Esophagus squamous epithelium (tissue), 5 donors: ENCODE data around the gene GTF3C1. TPM values are rescaled to one million over a fixed set of nuclear protein-coding genes. Genes with fewer than 3 reads are reported as not detected.

Experiments used
- DNase-seq: peaks from one replicate; lab custom pipeline; 2025; lab: John Stamatoyannopoulos, UW
- H3K27ac ChIP-seq, 4 donors: fragments of 200-600 bp; sonication (generic); one replicate each; pipeline ENCODE4 v1.5.1; 2016 to 2019; ENCODE audit warnings: mild to moderate bottlenecking in 1 of 4
- H3K27me3 ChIP-seq, 4 donors: fragments of 200-600 bp; sonication (generic); 1 replicate in 3 of 4; 2 replicates in 1 of 4; pipeline versions ENCODE4 v1.5.1 to v1.6.0; 2017 to 2021; ENCODE audit warnings: antibody characterized with exemption in 1 of 4
- H3K36me3 ChIP-seq, 3 donors: fragments of 200-600 bp; sonication (generic); one replicate each; pipeline ENCODE4 v1.5.1; 2016 to 2019
- H3K4me1 ChIP-seq, 3 donors: fragments of 200-600 bp; sonication (generic); one replicate each; pipeline ENCODE4 v1.5.1; 2017 to 2019
- H3K4me3 ChIP-seq, 4 donors: fragments of 200-600 bp; sonication (generic); 1 replicate in 3 of 4; 2 replicates in 1 of 4; pipeline ENCODE4 v1.5.1; 2016 to 2019; ENCODE audit warnings: mild to moderate bottlenecking in 2 of 4, moderate library complexity in 1 of 4
- H3K9me3 ChIP-seq, 3 donors: fragments of 200-600 bp; sonication (generic); one replicate each; pipeline ENCODE4 v1.5.1; 2016 to 2019
- POLR2A ChIP-seq, 4 donors: fragments of 450-650 bp; IDR thresholded peaks; one replicate each; pipeline ENCODE4 v1.6.1; 2017; ENCODE audit warnings: antibody characterized with exemption in 4 of 4, mild to moderate bottlenecking in 4 of 4, moderate library complexity in 3 of 4
- WGBS, 2 donors: methylation state at CpG; one replicate each; pipeline ENCODE4 v1.1.5; 2018; 5-methylcytosine and 5-hydroxymethylcytosine counted together
- intact Hi-C: fragments of 100-400 bp; cut with DNase I; formaldehyde crosslinking; loops from one replicate; pipeline ENCODE4 v1.15.0; 2022
- total RNA-seq, 4 donors: library from RNA; depleted of rRNA; stranded (reverse); fragments of >200 nt; gene quantifications; one replicate each; pipeline ENCODE4 v1.1.0, GENCODE V29; 2016
- TF ChIP-seq, protein P1 (sequence below), 6 experiments: fragments of 450-650 bp in 4 of 6; fragments of 200-600 bp in 2 of 6; sonication (generic) in 2 of 6; IDR thresholded peaks; one replicate each; pipeline ENCODE4 v1.5.1; 2016 to 2019; ENCODE audit warnings: antibody characterized with exemption in 6 of 6, mild to moderate bottlenecking in 4 of 6, moderate library complexity in 4 of 6
- donor health status: DM: yes; HTN: yes; CAD: no.

The GTF3C1 gene
- total RNA-seq, 4 donors from 2014 or later: 76.5 to 171 (median 84.9) TPM

DNA sequence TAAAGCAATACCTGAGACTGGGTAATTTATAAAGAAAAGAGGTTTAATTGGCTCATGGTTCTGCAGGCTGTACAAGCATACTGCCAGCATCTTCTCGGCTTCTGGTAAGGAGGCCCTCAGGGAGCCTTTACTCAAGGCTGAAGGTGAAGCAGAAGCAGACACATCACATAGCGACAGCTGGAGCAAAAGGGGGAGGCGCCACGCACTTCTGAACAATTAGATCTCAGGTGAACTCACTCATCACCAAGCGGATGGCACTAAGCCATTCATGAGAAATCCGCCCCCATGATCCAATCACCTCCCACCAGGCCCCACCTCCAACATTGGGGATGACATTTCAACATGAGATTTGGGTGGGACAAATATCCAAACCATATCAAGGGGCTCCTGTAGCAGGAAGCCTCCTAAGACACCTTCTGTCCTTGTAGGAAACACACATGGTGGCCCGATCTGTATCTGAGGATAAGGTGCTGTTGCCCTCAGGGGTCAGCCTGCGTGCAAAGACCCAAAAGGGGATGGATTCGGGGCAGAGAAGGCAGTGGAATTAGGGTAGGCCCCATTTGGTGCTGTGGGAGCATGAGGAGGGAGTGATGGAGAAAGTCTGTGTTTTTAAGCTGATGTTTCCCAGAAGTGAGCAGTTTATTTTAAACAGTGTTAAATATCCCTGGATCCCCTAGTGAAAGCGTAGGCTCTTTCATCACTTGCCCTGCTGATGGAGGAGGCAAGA lies 124.8 kb downstream of the GTF3C1 start:
- WGBS, 2 donors: 87 to 94% methylated on average over 9 to 10 of the region's 10 CpGs
- no peak for DNase-seq
- no peak overlapping the region for H3K4me3 ChIP-seq
- no peaks in the 10 kb centered on the region for H3K36me3 ChIP-seq
- no peak overlapping the region for H3K27ac ChIP-seq
- peaks cover 0 to 16% (median 10%) of the 10 kb centered on the region in 3 donors for H3K9me3 ChIP-seq
- no peak for TF ChIP-seq POLR2A (IDR thresholded peaks at IDR 0.05)
- TF ChIP-seq, protein P1, sequence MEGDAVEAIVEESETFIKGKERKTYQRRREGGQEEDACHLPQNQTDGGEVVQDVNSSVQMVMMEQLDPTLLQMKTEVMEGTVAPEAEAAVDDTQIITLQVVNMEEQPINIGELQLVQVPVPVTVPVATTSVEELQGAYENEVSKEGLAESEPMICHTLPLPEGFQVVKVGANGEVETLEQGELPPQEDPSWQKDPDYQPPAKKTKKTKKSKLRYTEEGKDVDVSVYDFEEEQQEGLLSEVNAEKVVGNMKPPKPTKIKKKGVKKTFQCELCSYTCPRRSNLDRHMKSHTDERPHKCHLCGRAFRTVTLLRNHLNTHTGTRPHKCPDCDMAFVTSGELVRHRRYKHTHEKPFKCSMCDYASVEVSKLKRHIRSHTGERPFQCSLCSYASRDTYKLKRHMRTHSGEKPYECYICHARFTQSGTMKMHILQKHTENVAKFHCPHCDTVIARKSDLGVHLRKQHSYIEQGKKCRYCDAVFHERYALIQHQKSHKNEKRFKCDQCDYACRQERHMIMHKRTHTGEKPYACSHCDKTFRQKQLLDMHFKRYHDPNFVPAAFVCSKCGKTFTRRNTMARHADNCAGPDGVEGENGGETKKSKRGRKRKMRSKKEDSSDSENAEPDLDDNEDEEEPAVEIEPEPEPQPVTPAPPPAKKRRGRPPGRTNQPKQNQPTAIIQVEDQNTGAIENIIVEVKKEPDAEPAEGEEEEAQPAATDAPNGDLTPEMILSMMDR (IDR thresholded peaks at IDR 0.05): no peak
- peaks cover 0 to 6% (median 0%) of the 10 kb centered on the region in 3 donors for H3K4me1 ChIP-seq
- H3K27me3 ChIP-seq: peaks cover 0 to 24% (median 0%) of the 10 kb centered on the region in 4 donors
- intact Hi-C loops: no loop called here

DNA sequence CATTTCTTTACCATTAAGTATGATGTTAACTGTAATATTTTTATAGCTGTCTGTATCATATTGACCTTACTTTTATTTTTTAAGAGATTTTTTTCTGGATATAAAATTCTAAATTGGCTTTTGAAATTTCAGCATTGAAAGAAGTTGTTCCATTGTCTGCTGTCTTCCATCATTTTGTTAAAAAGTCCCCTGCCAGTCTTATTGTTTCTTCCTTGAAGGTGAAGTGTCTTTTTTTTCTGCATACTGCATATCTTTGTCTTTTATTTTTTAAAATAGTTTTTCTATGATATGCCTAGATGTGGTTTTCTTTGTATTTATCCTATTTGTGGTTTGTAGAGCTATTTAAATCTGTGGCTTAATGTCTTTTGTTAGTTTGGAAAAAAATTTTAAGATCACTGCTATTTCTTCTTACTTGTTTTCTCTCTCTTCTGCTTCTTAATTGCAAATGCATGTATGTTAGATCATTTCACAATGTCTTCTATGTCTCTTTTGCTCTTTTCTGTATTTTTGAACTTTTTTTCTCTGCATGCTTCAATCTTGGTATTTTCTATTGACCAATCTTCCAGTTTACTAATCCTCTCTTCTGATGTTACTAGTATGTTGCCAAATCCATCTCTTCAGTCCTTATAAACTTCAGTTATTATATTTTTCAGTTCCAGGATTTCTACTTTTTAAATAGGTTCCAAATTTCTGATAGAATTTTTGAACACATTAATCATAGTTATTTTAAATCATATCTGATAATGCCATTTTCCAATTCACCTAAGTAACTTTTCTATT lies 127.6 kb downstream of the GTF3C1 start:
- Histone ChIP-seq H3K27me3 (peaks cover 0 to 4% (median 0%) of the 10 kb centered on the region in 4 donors), H3K4me3 (no peak overlapping the region), H3K9me3 (peaks cover 0 to 16% (median 10%) of the 10 kb centered on the region in 3 donors), H3K27ac (no peak overlapping the region), H3K36me3 (no peaks in the 10 kb centered on the region), H3K4me1 (peaks cover 0 to 6% (median 0%) of the 10 kb centered on the region in 3 donors)
- no peak for DNase-seq
- TF ChIP-seq, protein P1 (IDR thresholded peaks at IDR 0.05): no peak
- TF ChIP-seq POLR2A (IDR thresholded peaks at IDR 0.05): no peak
- intact Hi-C loops: no loop called here

DNA sequence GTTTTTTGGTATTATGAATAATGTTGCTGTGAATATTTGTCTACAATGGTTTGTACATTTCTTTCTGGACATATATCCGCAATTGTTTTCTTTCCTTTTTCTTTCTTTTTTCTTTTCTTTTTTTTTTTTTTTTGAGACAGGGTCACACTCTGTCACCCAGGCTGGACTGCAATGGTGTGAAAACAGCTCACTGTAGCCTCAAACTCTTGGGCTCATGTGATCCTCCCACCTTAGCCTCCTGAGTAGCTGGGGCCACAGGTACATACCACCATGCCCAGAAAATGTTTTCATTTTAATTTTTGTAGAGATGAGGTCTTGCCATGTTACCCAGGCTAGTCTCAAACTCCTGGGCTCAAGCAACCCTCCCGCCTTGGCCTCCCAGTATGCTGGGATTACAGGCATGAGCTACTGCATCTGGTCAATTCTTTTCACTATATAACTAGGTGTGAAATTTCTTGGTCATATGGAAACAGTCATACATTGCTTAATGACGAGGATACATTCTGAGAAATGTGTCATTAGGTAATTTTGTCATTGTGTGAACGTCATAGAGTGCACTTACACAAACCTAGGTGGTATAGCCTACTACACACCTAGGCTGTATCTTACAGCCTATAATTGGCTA lies 132.6 kb downstream of the GTF3C1 start:
- Histone ChIP-seq H3K4me1 (no peaks in the 10 kb centered on the region), H3K4me3 (no peak overlapping the region), H3K9me3 (peaks cover 0 to 8% (median 6%) of the 10 kb centered on the region in 3 donors), H3K36me3 (no peaks in the 10 kb centered on the region), H3K27me3 (no peaks in the 10 kb centered on the region), H3K27ac (no peak overlapping the region)
- TF ChIP-seq POLR2A (IDR thresholded peaks at IDR 0.05): no peak
- TF ChIP-seq, protein P1 (IDR thresholded peaks at IDR 0.05): no peak
- DNase-seq: no peak
- intact Hi-C loops: no loop called here
- 71 to 72% methylated on average over 4 of the region's 4 CpGs for WGBS, 2 donors

DNA sequence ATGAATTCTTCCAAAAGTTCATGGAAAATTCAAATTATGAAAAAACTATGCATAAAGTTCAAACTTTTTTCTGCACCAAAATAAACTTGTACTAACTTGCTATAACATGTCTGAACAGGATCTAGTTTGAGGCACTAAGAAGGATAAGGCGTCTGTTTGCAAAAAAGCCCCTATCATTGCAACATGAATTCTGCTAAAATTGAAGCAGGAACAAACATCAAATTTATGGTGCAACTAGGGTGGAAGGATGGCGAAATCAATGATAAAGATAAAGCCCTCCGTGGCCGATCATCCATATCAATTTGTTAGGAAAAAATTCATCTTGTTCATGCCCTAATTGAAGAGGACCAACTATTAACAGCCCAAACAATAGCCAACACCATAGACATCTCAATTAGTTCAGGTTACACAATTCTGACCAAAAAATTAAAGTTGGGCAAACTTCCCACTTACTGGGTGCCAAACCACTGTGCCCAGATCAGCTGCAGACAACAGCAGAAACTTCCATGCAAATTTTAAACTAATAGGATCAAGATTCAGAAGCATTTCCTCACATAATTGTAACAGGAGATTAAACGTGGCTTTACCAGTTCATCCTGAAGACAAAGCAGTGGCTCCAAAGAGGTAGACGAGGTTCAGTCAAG lies 134.8 kb downstream of the GTF3C1 start:
- Histone ChIP-seq H3K9me3 (no peaks in the 10 kb centered on the region), H3K4me3 (no peak overlapping the region), H3K4me1 (no peaks in the 10 kb centered on the region), H3K36me3 (no peaks in the 10 kb centered on the region), H3K27ac (no peak overlapping the region), H3K27me3 (no peaks in the 10 kb centered on the region)
- intact Hi-C loops: no loop called here
- no peak for TF ChIP-seq POLR2A (IDR thresholded peaks at IDR 0.05)
- TF ChIP-seq, protein P1 (IDR thresholded peaks at IDR 0.05): no peak
- 43 to 57% methylated on average over 6 of the region's 6 CpGs for WGBS, 2 donors
- no peak for DNase-seq
